ENCODE measurements around the gene ZDHHC13. TPM values are rescaled to one million over a fixed set of nuclear protein-coding genes. Genes with fewer than 3 reads are reported as not detected.
"Not testable (repeated sequence)": the region's sequence is repeated elsewhere in the genome, so short reads cannot be mapped to it uniquely, and the experiment has no call there.

Gene ZDHHC13
- total RNA-seq, 1 experiment from 2014 or later: 18.3 TPM

DNA sequence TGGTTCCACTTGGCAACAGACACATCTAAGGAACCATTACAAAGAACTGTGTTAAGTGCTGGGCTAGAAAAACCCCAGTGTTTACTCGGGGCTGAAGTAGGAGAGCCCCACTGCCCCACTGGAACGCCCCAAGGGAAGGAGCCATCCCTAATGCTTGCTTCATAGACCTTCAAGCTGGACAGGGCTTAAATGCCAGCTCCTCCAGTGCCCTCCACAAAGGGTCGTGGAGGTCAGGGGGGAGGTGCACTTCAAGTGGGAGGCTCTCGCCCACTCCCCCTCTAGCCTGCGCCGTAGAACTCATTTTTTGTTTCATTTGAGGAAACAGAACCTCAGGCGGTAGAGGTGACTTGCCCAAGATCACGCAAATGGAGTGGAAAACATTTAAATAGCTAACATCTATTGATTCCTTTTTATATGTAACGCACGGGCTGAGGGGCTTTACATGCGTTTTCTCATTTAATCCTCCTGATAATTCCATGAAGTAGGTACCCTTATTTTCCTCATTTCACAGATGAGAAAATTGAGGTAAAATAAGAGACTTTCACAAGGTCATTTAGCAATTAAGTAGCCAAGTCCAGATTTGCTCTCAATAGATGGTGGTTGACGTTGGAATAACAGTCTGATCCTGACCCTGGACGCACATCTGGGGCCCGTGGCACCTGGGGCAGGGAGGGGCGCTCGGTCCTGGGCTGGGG lies 545 bp upstream of the ZDHHC13 start:
- DNase-seq: peak; percentile 34
- Histone ChIP-seq H3K4me3 (ENCODE audit: insufficient read depth, low read depth, low read length) (peak overlapping the region; percentile 39), H3K36me3 (replicated peaks; ENCODE audit: control insufficient read depth, insufficient read depth, low read length) (no peaks in the 10 kb centered on the region; the same call in 1 of the 2 replicates), H3K27me3 (ENCODE audit: control insufficient read depth, insufficient read depth, low read length) (no peaks in the 10 kb centered on the region)

DNA sequence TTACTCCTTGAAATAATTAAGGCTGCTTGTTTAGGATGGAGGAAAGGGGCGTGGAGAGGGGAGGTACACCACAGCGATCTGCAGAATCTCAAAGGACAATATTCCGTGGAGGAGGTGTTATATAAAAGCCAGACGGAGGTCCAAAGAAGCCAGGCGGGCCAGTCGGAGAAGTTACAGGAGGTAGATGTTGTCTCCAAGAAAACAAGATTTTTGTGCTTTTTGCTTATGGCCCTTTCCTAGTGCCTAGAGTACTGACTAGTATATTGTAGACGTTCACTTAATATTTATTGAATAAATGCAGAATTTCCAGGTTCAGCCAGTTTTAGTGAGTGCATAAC lies 761 bp downstream of the ZDHHC13 start:
- H3K27me3 ChIP-seq (ENCODE audit: control insufficient read depth, insufficient read depth, low read length): no peaks in the 10 kb centered on the region
- peak overlapping the region; percentile 79 for H3K4me3 ChIP-seq (ENCODE audit: insufficient read depth, low read depth, low read length)
- no peaks in the 10 kb centered on the region; the same call in 1 of the 2 replicates for H3K36me3 ChIP-seq (replicated peaks; ENCODE audit: control insufficient read depth, insufficient read depth, low read length)
- no peak for DNase-seq

DNA sequence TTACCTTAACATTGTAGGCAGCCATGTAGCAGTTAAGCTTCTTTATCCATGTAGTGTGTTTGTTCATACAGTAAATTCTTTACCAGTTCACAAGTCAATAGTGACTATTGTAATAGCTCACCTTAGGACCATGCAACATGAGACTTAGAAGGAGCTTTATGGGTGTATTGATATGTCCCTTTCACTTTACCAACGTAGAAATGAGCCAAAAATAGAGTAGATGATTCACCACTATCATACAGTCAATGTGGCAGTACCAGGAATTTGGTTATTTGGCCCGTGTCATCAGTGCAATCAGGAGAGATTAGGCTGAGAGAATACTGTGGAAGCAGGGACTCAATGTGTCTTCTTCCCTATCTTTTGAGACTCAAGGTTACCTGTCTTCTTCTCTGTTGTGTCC lies 4.7 kb downstream of the ZDHHC13 start:
- Histone ChIP-seq H3K27me3 (ENCODE audit: control insufficient read depth, insufficient read depth, low read length) (no peaks in the 10 kb centered on the region), H3K36me3 (replicated peaks; ENCODE audit: control insufficient read depth, insufficient read depth, low read length) (peaks cover 1% of the 10 kb centered on the region), H3K4me3 (ENCODE audit: insufficient read depth, low read depth, low read length) (no peak overlapping the region)
- DNase-seq: no peak

- Histone ChIP-seq H3K27me3 (ENCODE audit: control insufficient read depth, insufficient read depth, low read length) (no peaks in the 10 kb centered on the region), H3K4me3 (ENCODE audit: insufficient read depth, low read depth, low read length) (no peak overlapping the region), H3K36me3 (replicated peaks; ENCODE audit: control insufficient read depth, insufficient read depth, low read length) (peaks cover 1% of the 10 kb centered on the region)
- no peak for DNase-seq
Measured at GRCh38 chr11:19122960-19123615, 6.1 kb downstream of the ZDHHC13 start.

GRCh38 chr11:19126562-19127325 lies 9.8 kb downstream of the ZDHHC13 start:
- DNase-seq; H3K27me3 ChIP-seq (ENCODE audit: control insufficient read depth, insufficient read depth, low read length); H3K36me3 ChIP-seq (replicated peaks; ENCODE audit: control insufficient read depth, insufficient read depth, low read length); H3K4me3 ChIP-seq (ENCODE audit: insufficient read depth, low read depth, low read length): not testable (repeated sequence)

DNA sequence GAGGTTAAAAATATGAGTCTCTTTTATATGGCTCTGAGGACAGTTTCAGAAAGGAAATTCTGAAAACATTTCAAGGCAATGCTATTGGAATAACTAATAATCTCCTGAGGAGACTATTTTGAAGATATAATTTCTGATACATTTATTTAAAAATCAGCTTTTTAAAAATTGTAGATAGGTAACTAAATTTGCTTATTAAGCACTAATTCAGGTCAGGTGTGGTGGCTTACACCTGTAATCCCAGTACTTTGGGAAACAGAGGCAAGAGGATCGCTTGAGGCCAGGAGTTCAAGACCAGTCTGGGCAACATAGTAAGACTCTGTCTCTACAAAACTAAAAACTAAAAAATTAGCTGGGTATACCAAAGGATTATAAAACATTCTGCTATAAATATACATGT lies 17.0 kb downstream of the ZDHHC13 start:
- Histone ChIP-seq H3K27me3 (ENCODE audit: control insufficient read depth, insufficient read depth, low read length) (no peaks in the 10 kb centered on the region), H3K36me3 (replicated peaks; ENCODE audit: control insufficient read depth, insufficient read depth, low read length) (no peaks in the 10 kb centered on the region), H3K4me3 (ENCODE audit: insufficient read depth, low read depth, low read length) (no peak overlapping the region)
- no peak for DNase-seq

- H3K27me3 ChIP-seq (ENCODE audit: control insufficient read depth, insufficient read depth, low read length): not testable (repeated sequence)
Measured at GRCh38 chr11:19136884-19137283, 19.9 kb downstream of the ZDHHC13 start.

GRCh38 chr11:19145319-19145718 lies 28.4 kb downstream of the ZDHHC13 start:
- DNase-seq: no peak
- Histone ChIP-seq H3K4me3 (ENCODE audit: insufficient read depth, low read depth, low read length) (no peak overlapping the region), H3K36me3 (replicated peaks; ENCODE audit: control insufficient read depth, insufficient read depth, low read length) (peaks cover 1% of the 10 kb centered on the region; the same call in 1 of the 2 replicates), H3K27me3 (ENCODE audit: control insufficient read depth, insufficient read depth, low read length) (no peaks in the 10 kb centered on the region)

More at GRCh38 chr11:19136884-19137283, 19.9 kb downstream of the ZDHHC13 start:
- H3K4me3 ChIP-seq (ENCODE audit: insufficient read depth, low read depth, low read length); DNase-seq; H3K36me3 ChIP-seq (replicated peaks; ENCODE audit: control insufficient read depth, insufficient read depth, low read length): not testable (repeated sequence)

- DNase-seq: no peak
Measured at GRCh38 chr11:19156892-19157291, 39.9 kb downstream of the ZDHHC13 start.

GRCh38 chr11:19160847-19161246 lies 43.9 kb downstream of the ZDHHC13 start:
- H3K4me3 ChIP-seq (ENCODE audit: insufficient read depth, low read depth, low read length): no peak overlapping the region
- peaks cover 11% of the 10 kb centered on the region for H3K36me3 ChIP-seq (replicated peaks; ENCODE audit: control insufficient read depth, insufficient read depth, low read length)
- H3K27me3 ChIP-seq (ENCODE audit: control insufficient read depth, insufficient read depth, low read length): no peaks in the 10 kb centered on the region
- DNase-seq: no peak

More at GRCh38 chr11:19156892-19157291, 39.9 kb downstream of the ZDHHC13 start:
- H3K27me3 ChIP-seq (ENCODE audit: control insufficient read depth, insufficient read depth, low read length): no peaks in the 10 kb centered on the region
- no peak overlapping the region for H3K4me3 ChIP-seq (ENCODE audit: insufficient read depth, low read depth, low read length)
- peaks cover 2% of the 10 kb centered on the region for H3K36me3 ChIP-seq (replicated peaks; ENCODE audit: control insufficient read depth, insufficient read depth, low read length)

GRCh38 chr11:19161651-19162050 lies 44.7 kb downstream of the ZDHHC13 start:
- peaks cover 12% of the 10 kb centered on the region for H3K36me3 ChIP-seq (replicated peaks; ENCODE audit: control insufficient read depth, insufficient read depth, low read length)
- no peaks in the 10 kb centered on the region for H3K27me3 ChIP-seq (ENCODE audit: control insufficient read depth, insufficient read depth, low read length)
- no peak overlapping the region for H3K4me3 ChIP-seq (ENCODE audit: insufficient read depth, low read depth, low read length)
- DNase-seq: no peak

DNA sequence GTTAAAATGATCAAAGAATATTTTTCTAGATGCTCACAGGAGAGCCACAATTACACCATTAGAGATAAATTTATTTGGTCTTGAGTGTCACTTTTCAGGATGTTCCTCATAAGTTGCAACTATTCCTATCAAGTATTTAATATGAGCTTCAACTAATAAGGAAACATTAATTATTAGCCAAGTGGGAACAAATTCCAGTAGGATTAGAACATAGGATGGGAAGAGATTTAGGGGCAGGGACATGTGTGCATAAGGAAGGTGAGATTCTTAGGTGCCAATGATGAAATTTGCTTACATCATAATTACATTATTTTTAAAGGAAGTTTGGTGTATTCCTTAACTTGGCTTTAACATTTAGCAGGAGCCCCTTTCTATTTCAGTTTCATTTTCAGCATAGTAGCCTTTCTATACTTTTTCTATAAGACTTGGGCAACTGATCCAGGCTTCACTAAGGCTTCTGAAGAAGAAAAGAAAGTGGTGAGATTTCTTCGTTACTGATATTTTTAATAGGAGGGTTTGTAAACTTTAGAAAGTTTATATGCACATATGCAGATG lies 46.1 kb downstream of the ZDHHC13 start:
- no peak for DNase-seq
- H3K4me3 ChIP-seq (ENCODE audit: insufficient read depth, low read depth, low read length): no peak overlapping the region
- H3K27me3 ChIP-seq (ENCODE audit: control insufficient read depth, insufficient read depth, low read length): no peaks in the 10 kb centered on the region
- peaks cover 13% of the 10 kb centered on the region for H3K36me3 ChIP-seq (replicated peaks; ENCODE audit: control insufficient read depth, insufficient read depth, low read length)

DNA sequence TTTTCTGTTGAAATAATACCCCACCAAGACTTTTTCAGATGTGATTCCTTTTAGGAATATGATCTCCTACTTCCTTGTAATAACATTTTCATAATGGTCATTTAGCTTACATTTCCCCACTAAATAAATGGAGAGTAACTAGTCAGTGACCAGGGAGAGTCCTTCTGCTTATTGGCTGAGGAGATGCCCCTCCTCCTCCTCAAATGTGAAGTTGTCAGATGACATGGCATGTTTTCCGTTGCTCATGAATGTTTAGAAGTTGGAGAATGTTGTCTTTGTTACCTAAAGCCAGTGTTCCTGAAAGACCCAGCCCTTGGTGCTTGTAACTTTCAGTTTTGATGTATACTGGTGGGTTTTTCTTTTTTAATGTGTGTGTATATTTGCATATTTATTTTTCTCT lies 46.6 kb downstream of the ZDHHC13 start:
- no peak for DNase-seq
- Histone ChIP-seq H3K4me3 (ENCODE audit: insufficient read depth, low read depth, low read length) (no peak overlapping the region), H3K27me3 (ENCODE audit: control insufficient read depth, insufficient read depth, low read length) (no peaks in the 10 kb centered on the region), H3K36me3 (replicated peaks; ENCODE audit: control insufficient read depth, insufficient read depth, low read length) (peaks cover 14% of the 10 kb centered on the region)

DNA sequence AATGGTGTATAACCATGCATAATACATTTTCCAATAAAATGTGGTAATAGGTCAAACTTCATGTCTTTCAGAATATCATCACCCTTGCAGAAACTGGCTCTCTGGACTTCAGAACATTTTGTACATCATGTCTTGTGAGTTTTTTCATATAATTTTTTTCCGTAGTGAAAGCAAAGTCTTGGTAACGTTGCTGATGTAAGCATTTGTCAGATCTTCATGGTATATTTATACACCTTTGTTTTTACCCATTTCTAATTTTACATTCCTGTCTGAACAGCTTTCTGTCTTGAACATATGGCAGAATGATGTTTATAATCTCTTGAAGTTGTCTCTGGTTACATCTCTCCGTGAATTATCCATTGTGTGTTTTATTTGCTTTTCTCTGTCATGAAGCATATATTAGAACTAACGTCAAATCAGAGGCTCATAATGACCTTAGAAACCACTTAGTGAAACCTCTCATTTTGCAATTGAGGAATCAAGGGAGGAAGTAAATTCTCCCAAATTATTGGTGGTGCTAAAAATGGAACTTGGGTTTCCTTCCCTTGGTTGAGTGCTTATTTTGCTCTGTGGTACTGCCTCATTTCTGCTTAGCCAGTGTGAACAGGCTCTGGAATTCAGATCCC lies 47.4 kb downstream of the ZDHHC13 start:
- DNase-seq: no peak
- Histone ChIP-seq H3K36me3 (replicated peaks; ENCODE audit: control insufficient read depth, insufficient read depth, low read length) (peaks cover 13% of the 10 kb centered on the region), H3K4me3 (ENCODE audit: insufficient read depth, low read depth, low read length) (no peak overlapping the region), H3K27me3 (ENCODE audit: control insufficient read depth, insufficient read depth, low read length) (no peaks in the 10 kb centered on the region)

All from H7 (cell line).